GM12874 (cell line): ENCODE data around the gene LONP2.
A peak's percentile ranks its signal among the peaks of the same experiment; 100 is the strongest.

Source experiments
- CTCF ChIP-seq: IDR thresholded peaks from 2 replicates; pipeline ENCODE4 v1.5.1; 2011; ENCODE audit warnings: low read depth, mild to moderate bottlenecking, control low read depth, low read length, moderate library complexity; ENCODE audit not compliant: insufficient read depth

LONP2 gene

GRCh38 chr16:48326915-48327314 lies 82.8 kb downstream of the LONP2 start:
- no peak for TF ChIP-seq CTCF

GRCh38 chr16:48329138-48329537 lies 85.0 kb downstream of the LONP2 start:
- TF ChIP-seq CTCF, result no peak

DNA sequence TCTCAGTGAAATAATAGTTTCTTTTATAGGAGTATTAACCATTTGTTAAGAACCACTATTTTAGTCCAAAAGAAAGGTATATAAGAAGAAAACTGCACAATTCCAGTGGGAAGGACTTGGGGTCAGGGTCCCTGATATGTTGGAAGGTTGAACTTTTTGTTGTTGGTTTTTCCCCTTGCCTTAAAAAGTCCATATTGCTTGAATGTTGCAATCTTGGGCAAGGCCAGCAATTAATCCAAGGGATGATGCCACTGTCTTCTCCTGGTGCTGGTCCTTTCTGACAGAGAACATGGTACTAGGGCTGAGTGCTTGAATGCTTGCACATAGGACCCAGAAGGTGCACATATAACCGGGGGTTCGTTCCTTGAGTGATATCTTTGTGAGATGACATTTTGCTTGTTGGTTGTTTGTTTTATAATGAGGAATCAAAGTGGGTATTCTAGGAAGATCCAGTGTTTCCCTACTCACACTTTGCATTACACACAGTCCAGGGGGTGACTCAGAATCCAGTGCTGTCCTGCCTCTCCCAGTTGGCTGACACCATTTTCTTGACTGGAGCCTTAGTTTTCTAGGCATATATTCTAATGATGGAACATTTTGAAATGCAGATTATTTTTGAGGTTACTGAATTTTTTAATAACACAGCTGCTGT lies 86.2 kb downstream of the LONP2 start:
- no peak for TF ChIP-seq CTCF

- no peak for TF ChIP-seq CTCF
Observed at GRCh38 chr16:48330841-48331192, 86.7 kb downstream of the LONP2 start.

DNA sequence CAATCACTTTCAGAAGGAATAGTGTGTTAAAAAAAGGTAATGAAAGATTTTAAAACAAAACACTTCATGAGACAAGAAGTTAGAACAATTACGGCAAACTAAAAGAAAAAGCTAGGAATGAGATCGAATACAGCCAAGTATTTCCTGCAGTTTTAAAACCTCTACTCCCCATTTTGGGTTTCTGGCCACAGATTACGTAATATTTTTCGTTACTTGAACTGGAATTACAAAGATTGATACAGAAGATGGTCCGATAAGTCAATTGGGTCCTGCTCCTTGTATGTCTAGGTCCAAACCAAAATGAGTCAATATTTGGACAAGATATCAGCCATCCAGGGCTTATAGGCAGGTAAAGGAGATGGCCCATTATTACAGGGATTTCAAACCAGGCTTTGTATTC lies 88.9 kb downstream of the LONP2 start:
- TF ChIP-seq CTCF, result no peak

DNA sequence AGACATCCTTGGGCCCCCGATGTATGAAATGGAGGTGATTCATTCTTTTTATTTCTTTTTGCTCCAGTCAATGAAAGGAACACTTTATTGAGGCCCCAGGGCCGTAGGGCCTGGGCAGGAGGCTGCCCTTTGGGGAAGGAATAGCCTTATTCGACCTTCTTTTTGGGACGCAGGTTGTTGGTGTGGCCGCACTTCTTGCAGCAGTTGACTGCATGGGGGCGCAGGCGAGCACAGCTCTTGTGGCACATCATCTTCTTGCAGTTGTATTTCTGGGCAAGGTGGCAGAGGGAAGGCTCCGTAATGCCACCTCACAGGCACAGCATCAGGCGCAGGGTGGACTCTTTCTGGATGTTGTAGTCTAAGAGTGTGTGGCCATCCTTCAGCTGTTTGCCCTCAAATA lies 90.2 kb downstream of the LONP2 start:
- 0 out of 2 replicates have a peak, but pooled peaks have one; percentile 11 for TF ChIP-seq CTCF

DNA sequence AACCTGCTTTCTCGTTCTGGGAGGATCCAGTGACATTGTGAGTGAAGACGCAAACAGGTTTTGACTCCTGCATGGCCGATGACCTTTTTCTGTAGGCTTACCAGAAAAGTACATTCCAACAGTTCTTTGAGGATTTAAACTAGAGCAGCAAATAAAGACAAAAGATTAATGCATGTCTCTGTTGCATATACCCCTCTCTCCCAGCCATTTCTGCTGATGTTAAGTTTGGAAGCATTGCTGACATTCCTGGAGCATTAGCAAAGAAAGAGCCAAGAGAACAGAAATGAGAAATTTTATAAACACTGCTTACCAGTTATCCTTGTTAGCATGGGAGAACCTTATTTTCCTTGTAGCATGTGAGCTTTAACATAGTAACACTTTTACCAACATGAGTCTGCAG lies 91.9 kb downstream of the LONP2 start:
- TF ChIP-seq CTCF, result no peak
